ENCODE results near the gene SNX9.
A peak's percentile ranks its signal among the peaks of the same experiment; 100 is the strongest.
"Not testable (repeated sequence)": the region's sequence is repeated elsewhere in the genome, so short reads cannot be mapped to it uniquely, and the experiment has no call there.

The SNX9 gene

GRCh38 chr6:157891544-157892362 lies 68.7 kb downstream of the SNX9 start:
- no peak for DNase-seq

- DNase-seq: no peak
Measured at GRCh38 chr6:157892363-157892877, 69.4 kb downstream of the SNX9 start.

- DNase-seq: no peak
Measured at GRCh38 chr6:157893238-157893637, 70.2 kb downstream of the SNX9 start.

- DNase-seq: no peak
Measured at GRCh38 chr6:157895585-157895984, 72.5 kb downstream of the SNX9 start.

- DNase-seq: no peak
Measured at GRCh38 chr6:157896932-157897331, 73.9 kb downstream of the SNX9 start.

- DNase-seq: no peak
Measured at GRCh38 chr6:157898169-157898568, 75.1 kb downstream of the SNX9 start.

- no peak for DNase-seq
Measured at GRCh38 chr6:157898640-157899039, 75.6 kb downstream of the SNX9 start.

GRCh38 chr6:157900262-157900661 lies 77.2 kb downstream of the SNX9 start:
- DNase-seq: not testable (repeated sequence)

- DNase-seq: not testable (repeated sequence)
Measured at GRCh38 chr6:157900751-157901150, 77.7 kb downstream of the SNX9 start.

GRCh38 chr6:157904999-157905398 lies 82.0 kb downstream of the SNX9 start:
- DNase-seq: no peak

- no peak for DNase-seq
Measured at GRCh38 chr6:157905590-157906342, 82.7 kb downstream of the SNX9 start.

GRCh38 chr6:157906537-157907061 lies 83.6 kb downstream of the SNX9 start:
- no peak for DNase-seq

- DNase-seq: no peak
Measured at GRCh38 chr6:157907651-157908050, 84.6 kb downstream of the SNX9 start.

GRCh38 chr6:157908369-157909281 lies 85.6 kb downstream of the SNX9 start:
- no peak for DNase-seq

GRCh38 chr6:157909282-157909664 lies 86.2 kb downstream of the SNX9 start:
- no peak for DNase-seq

- peak; percentile 33 for DNase-seq
Measured at GRCh38 chr6:157911278-157911677, 88.2 kb downstream of the SNX9 start.

- DNase-seq: no peak
Measured at GRCh38 chr6:157911786-157912185, 88.7 kb downstream of the SNX9 start.

GRCh38 chr6:157912326-157912725 lies 89.3 kb downstream of the SNX9 start:
- peak; percentile 43 for DNase-seq

- no peak for DNase-seq
Measured at GRCh38 chr6:157921685-157922367, 98.8 kb downstream of the SNX9 start.

GRCh38 chr6:157925771-157926170 lies 102.7 kb downstream of the SNX9 start:
- no peak for DNase-seq

- no peak for DNase-seq
Measured at GRCh38 chr6:157927011-157927410, 104.0 kb downstream of the SNX9 start.

- DNase-seq: no peak
Measured at GRCh38 chr6:157928428-157928827, 105.4 kb downstream of the SNX9 start.

Data from NCI-H2171 (cell line).